Nephron (organoid): ENCODE data around the gene MAX.

Experiments used
- H3K27ac Mint-ChIP-seq, 3 experiments: 2 replicates each; pipeline ENCODE4 v1.8.0; 2020; ENCODE audit warnings: mixed read lengths in 3 of 3, mild to moderate bottlenecking in 2 of 3, moderate library complexity in 1 of 3
- H3K27me3 Mint-ChIP-seq: 2 replicates; pipeline ENCODE4 v1.8.0; 2021; ENCODE audit warnings: low read depth, mild to moderate bottlenecking, moderate library complexity, mixed read lengths
- H3K36me3 Mint-ChIP-seq: 2 replicates; pipeline ENCODE4 v1.8.0; 2020; ENCODE audit warnings: low read depth, mixed read lengths
- H3K4me1 Mint-ChIP-seq: 2 replicates; pipeline ENCODE4 v1.8.0; 2020; ENCODE audit warnings: mixed read lengths
- H3K4me3 Mint-ChIP-seq, 3 experiments: 2 replicates each; pipeline ENCODE4 v1.8.0; 2020; ENCODE audit warnings: mild to moderate bottlenecking in 3 of 3, mixed read lengths in 3 of 3, moderate library complexity in 2 of 3
- H3K9me3 Mint-ChIP-seq: 2 replicates; pipeline ENCODE4 v1.8.0; 2020; ENCODE audit warnings: mixed read lengths
- CTCF ChIP-seq, 3 experiments: fragments of 200-600 bp; sonication (generic); IDR thresholded peaks; one replicate each; pipeline ENCODE4 v1.5.0; 2021; ENCODE audit warnings: antibody characterized with exemption in 3 of 3; ENCODE audit not compliant: unreplicated experiment in 3 of 3

Gene MAX

DNA sequence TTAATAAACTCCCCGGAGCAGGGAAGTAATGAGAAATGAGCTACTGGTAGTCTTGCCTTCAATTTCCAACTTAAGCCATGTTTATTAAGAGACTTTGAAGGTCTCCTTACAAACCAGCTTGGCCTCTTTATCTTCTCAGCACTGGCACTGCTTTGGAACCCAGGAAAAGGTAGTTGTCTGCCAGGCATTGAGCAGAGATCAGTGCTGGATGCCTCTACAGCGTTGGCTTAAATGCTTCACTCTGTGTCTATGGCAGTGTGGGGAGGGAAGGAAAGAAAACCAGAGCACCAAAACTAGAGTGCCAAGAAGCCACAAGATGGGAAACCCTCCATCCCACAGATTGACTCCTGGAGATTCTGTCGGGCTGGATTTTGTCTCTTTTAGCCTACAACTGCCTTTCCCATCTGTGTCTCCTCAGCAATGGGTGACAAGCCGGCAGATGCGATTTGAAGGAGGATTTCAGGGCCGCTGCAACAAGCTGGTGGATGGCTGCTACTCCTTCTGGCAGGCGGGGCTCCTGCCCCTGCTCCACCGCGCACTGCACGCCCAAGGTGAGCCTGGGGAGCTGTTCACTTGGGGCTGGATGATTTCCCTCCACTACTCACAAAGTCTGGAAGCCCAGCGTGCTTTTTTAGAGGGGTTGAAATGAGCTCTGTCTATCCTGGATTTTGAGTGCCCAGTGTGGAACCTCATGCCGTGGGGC, 58.3 kb downstream of the MAX start:
- H3K4me1 Mint-ChIP-seq: peaks cover 15% of the 10 kb centered on the region
- H3K36me3 Mint-ChIP-seq: peaks cover 54% of the 10 kb centered on the region
- no peak overlapping the region for H3K27ac Mint-ChIP-seq
- no peak overlapping the region for H3K4me3 Mint-ChIP-seq
- H3K27me3 Mint-ChIP-seq: no peaks in the 10 kb centered on the region
- no peak for TF ChIP-seq CTCF (IDR thresholded peaks at IDR 0.05; ENCODE audit: unreplicated experiment in 3 of 3)
- H3K9me3 Mint-ChIP-seq: no peaks in the 10 kb centered on the region

- no peaks in the 10 kb centered on the region for H3K9me3 Mint-ChIP-seq
- no peak for TF ChIP-seq CTCF (IDR thresholded peaks at IDR 0.05; ENCODE audit: unreplicated experiment in 3 of 3)
- no peaks in the 10 kb centered on the region for H3K27me3 Mint-ChIP-seq
- no peak overlapping the region for H3K4me3 Mint-ChIP-seq
- H3K4me1 Mint-ChIP-seq: peaks cover 21% of the 10 kb centered on the region
- peaks cover 59% of the 10 kb centered on the region for H3K36me3 Mint-ChIP-seq
- H3K27ac Mint-ChIP-seq: no peak overlapping the region
These were observed 59.5 kb downstream of the MAX start for GRCh38 chr14:65042731-65043372.

- peaks cover 21% of the 10 kb centered on the region for H3K4me1 Mint-ChIP-seq
- no peak overlapping the region for H3K27ac Mint-ChIP-seq
- TF ChIP-seq CTCF (IDR thresholded peaks at IDR 0.05; ENCODE audit: unreplicated experiment in 3 of 3): no peak
- H3K36me3 Mint-ChIP-seq: peaks cover 54% of the 10 kb centered on the region
- no peaks in the 10 kb centered on the region for H3K9me3 Mint-ChIP-seq
- no peak overlapping the region for H3K4me3 Mint-ChIP-seq
- no peaks in the 10 kb centered on the region for H3K27me3 Mint-ChIP-seq
These were observed 60.0 kb downstream of the MAX start for GRCh38 chr14:65042296-65042695.

- no peak overlapping the region for H3K4me3 Mint-ChIP-seq
- H3K27ac Mint-ChIP-seq: no peak overlapping the region
- TF ChIP-seq CTCF (IDR thresholded peaks at IDR 0.05; ENCODE audit: unreplicated experiment in 3 of 3): no peak
- H3K4me1 Mint-ChIP-seq: peaks cover 19% of the 10 kb centered on the region
- H3K27me3 Mint-ChIP-seq: no peaks in the 10 kb centered on the region
- no peaks in the 10 kb centered on the region for H3K9me3 Mint-ChIP-seq
- peaks cover 54% of the 10 kb centered on the region for H3K36me3 Mint-ChIP-seq
These were observed 60.8 kb downstream of the MAX start for GRCh38 chr14:65041434-65041915.

DNA sequence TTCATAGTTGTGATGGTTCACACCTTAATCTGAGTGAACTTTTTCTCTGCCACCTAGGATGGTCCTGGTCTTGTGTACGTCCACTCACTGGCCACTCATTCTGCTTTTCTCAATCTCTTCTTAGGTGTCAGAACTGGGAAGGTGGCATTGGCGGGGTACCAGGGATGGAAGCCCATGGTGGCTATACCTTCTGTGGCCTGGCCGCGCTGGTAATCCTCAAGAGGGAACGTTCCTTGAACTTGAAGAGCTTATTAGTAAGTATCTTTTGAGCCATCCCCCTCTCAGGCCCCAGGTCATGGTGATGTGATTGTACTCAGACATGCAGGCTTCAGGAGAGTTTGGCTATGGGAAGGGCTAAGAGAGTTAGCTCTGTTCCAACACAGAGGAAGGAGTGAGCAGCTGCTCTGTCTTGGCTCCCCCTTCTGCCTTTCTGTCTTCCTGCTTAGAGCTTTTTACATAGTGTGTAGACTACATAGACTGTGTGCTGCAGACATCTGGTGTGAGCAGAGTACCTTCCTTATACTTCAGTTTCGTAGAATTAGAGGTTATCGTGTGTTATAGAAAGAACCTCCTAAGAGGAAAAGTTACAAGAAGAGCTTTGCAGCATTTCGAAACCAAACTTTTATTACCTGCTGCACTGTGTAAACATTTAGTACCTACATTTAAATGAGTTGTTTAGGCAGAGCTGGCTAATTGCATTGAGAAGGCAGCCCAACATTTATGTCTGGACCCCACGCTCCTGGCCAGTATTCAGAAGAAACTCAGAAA, 61.5 kb downstream of the MAX start:
- H3K4me3 Mint-ChIP-seq: no peak overlapping the region
- TF ChIP-seq CTCF (IDR thresholded peaks at IDR 0.05; ENCODE audit: unreplicated experiment in 3 of 3): no peak
- peaks cover 16% of the 10 kb centered on the region for H3K4me1 Mint-ChIP-seq
- H3K36me3 Mint-ChIP-seq: peaks cover 53% of the 10 kb centered on the region
- H3K27ac Mint-ChIP-seq: no peak overlapping the region
- H3K27me3 Mint-ChIP-seq: no peaks in the 10 kb centered on the region
- no peaks in the 10 kb centered on the region for H3K9me3 Mint-ChIP-seq
